Adipose tissue (tissue), 3 donors: ENCODE results near the gene PIP5KL1. TPM values are rescaled to one million over a fixed set of nuclear protein-coding genes. Genes with fewer than 3 reads are reported as not detected.

ENCODE experiments used
- H3K27ac ChIP-seq: one replicate; pipeline ENCODE4 v1.5.1; 2013; ENCODE audit warnings: low read depth, low read length
- WGBS, 3 donors: extraction: QIAGEN DNeasy Blood & Tissue Kit; methylation state at CpG; one replicate each; pipeline ENCODE4 v1.1.7; 2013; 5-methylcytosine and 5-hydroxymethylcytosine counted together
- polyA plus RNA-seq, 3 donors: library from polyadenylated mRNA; stranded (reverse); fragments of 200-250 nt; gene quantifications; one replicate each; pipeline ENCODE4 v1.2.3, GENCODE V29; 2013
- donor health status: healthy with polysubstance abuse.
- donor health status: Bipolar disorder and iron deficiency.
- donor health status: healthy.

PIP5KL1 gene
- polyA plus RNA-seq, 3 donors = 0.22 to 0.74 (median 0.74) TPM

DNA sequence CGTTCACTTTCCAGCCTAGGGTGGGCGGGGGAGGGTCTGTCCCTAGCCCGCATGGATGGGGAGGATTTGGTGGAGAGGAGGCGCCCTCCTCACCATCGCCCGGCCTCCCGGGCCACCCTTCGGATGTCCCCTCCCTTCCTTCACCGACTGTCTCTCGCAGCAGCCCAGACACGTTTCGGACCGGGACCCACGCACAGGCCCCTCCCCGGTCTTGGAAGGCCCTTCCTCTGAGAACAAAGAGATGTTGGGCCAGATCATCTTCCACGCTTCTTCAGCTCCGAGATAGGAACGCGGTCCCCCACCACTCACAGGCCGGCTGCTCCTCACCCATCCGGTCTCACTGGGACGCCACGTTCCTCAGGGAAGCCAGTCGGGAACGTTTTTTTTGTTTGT is 7.7 kb upstream of the PIP5KL1 start:
- 41 to 49% (median 48%) methylated on average over 25 of the region's 25 CpGs for WGBS, 3 donors
- H3K27ac ChIP-seq = no peak overlapping the region

DNA sequence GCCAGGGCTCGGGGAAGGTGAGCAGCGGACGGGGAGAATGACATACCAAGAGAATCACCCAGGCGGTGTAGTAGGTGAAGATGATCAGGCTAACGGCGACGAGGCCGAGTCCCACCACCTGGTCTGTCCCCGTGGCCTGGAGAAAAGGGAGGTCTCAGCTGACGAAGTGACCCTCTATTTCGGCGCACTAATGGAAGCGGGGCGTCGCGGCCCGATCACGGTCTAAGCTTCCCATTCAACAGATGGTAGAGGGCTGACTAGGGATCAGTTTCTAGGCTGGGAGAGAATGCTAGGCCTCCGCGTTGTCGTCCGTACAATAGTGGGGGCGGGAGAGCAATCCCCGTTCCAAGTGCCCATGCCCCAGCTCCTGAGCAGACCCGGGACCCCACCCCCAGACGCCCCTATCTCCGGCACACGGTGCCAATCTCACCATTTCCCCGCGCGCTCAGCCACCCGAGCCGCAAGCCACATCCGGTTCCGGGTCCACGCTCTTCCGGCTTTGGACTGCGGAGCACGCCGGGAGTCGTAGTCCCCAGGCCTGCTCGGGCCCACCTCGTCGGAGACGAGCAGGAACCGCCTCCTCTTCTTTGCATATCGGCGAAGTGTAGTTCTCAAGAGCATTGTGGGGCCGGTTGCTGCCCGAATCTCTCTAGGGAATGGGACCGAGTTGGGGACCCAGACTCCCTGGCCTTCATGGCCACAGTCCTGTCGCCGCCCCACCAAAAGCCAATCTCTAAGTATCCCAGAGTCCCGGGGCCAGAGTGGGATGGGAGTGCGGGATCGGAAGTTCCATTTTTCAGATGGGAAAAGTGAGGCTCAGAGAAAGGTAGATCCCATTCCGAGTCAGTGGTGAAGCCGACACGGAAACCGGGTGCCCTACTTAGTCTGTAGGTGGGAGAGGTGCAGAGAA is 7.1 kb upstream of the PIP5KL1 start, which contains the start of gene DPM2:
Gene DPM2 (minus strand): TSS at position 467 of the 910 bp plus-strand sequence. CDS start 34 bp downstream, at position 433.
- H3K27ac ChIP-seq = no peak within 1 kb of the TSS
- WGBS, 3 donors = 5 to 6% (median 6%) methylated on average over 56 to 60 of the region's 60 CpGs

DNA sequence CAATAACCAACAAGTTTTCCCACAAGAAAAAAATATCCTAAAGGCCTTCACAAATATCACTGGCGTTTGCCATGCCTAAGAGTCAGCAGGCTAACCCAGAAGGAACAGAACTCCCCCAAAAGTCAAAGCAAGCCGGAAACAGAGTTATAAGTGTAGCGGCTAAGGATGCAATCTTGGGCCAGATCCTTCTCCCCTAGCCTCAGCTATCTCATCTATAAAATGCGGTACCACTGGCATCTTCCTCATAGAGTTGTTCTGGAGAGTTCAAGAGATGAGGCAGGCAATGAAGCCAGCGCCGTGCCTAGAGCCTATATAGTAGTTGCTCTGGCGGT is 6.4 kb upstream of the PIP5KL1 start:
- 4 to 14% (median 8%) methylated on average over 7 of the region's 7 CpGs for WGBS, 3 donors
- H3K27ac ChIP-seq = no peak overlapping the region

GRCh38 chr9:127936347-127936852 is 5.8 kb upstream of the PIP5KL1 start:
- no peak overlapping the region for H3K27ac ChIP-seq
- 73 to 76% (median 73%) methylated on average over 14 of the region's 14 CpGs for WGBS, 3 donors

GRCh38 chr9:127935765-127936221 is 5.2 kb upstream of the PIP5KL1 start:
- 79 to 85% (median 81%) methylated on average over 4 of the region's 4 CpGs for WGBS, 3 donors
- no peak overlapping the region for H3K27ac ChIP-seq

DNA sequence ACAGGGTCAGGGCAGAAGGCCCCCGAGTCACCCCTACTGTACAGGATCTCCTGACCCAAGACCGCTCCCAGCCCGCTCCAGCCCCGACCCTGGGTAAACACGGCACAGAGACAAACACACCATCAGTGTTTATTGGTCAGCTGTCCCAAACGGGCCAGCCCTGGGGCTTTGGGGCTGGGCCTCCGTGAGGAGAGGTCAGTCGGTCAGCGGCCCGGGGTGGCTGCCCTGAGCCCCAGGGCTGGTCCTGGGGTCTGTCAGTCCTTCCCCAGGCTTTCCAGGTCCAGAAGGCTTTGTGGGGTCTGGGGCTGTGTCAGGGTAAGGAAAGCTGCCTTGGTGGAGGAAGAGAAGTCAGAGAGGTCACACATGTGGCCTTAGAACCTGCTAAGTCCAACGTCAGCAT is 4.4 kb upstream of the PIP5KL1 start:
- H3K27ac ChIP-seq = no peak overlapping the region
- 70 to 82% (median 72%) methylated on average over 11 of the region's 11 CpGs for WGBS, 3 donors

DNA sequence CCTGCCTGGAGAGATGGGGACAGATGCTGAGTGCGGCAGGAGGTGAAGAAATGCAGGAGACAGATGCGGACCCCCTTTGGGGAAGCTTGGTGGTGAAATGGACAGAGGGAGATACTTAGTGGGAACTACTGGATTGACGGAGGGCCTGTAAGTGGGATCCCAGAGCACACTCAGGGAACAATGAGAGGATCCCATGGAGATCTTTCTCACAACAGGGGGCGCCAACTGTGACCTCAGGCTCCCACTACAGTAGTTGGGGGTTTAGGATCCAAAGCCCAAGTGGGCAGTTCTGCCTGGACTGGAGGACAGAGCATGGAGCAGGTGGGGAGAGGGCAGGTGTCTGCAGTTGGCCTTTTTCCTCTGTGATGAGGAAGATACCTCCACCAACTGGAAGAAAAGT is 3.7 kb upstream of the PIP5KL1 start:
- no peak overlapping the region for H3K27ac ChIP-seq
- WGBS, 3 donors = 92 to 95% (median 93%) methylated on average over 4 of the region's 4 CpGs

GRCh38 chr9:127931092-127931881 is 710 bp upstream of the PIP5KL1 start:
- no peak overlapping the region for H3K27ac ChIP-seq
- WGBS, 3 donors = 22 to 31% (median 22%) methylated on average over 18 of the region's 18 CpGs

- H3K27ac ChIP-seq = no peak overlapping the region
- WGBS, 3 donors = 72 to 80% (median 78%) methylated on average over 10 of the region's 10 CpGs
Observed at GRCh38 chr9:127929625-127929979, 975 bp downstream of the PIP5KL1 start.

DNA sequence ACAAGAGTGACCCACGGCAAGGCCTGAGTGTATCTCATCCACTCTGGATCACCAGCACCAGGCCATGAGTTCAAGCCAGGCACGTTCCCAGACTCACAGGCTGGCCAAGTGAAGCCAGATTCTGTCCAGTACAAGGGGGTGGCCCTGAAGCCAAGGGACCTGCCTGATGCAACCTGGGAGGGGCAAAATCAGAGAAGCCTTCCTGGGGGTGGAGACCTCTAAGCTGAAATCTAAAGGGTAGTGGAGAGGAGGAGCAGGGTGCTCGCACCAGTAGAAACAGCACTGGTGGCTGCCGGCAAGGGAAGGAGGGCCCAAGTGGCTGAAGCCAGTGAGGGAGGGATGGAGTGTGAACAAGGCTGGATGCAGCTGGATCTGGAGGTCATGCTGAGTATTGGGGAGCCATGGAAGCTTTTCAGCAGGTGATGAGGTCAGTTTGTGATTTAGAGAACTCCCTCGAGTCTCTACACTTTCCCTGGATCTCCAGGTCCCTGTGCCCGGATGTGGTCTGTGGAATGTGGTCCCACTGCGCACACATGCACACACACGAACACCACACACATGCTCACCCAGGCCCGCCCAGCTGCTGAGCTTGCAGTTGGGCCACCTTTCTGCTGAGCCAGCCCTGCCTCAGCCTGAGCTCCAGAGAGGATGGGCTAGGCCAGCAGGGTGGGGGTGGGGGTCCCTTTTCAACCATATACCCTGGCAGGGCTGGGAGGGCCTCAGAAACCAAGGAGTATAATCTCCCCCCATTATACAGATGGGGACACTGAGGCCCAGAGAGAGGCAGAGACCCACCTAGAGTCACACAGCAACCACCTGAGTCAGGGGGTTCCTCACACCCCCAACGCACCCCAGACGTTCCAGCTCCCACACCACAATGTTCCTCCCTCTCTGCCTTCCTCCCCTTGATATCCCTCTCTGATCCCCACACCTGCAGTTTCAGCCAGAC is 1.6 kb downstream of the PIP5KL1 start:
- WGBS, 3 donors = 76 to 77% (median 76%) methylated on average over 11 of the region's 11 CpGs
- no peak overlapping the region for H3K27ac ChIP-seq

DNA sequence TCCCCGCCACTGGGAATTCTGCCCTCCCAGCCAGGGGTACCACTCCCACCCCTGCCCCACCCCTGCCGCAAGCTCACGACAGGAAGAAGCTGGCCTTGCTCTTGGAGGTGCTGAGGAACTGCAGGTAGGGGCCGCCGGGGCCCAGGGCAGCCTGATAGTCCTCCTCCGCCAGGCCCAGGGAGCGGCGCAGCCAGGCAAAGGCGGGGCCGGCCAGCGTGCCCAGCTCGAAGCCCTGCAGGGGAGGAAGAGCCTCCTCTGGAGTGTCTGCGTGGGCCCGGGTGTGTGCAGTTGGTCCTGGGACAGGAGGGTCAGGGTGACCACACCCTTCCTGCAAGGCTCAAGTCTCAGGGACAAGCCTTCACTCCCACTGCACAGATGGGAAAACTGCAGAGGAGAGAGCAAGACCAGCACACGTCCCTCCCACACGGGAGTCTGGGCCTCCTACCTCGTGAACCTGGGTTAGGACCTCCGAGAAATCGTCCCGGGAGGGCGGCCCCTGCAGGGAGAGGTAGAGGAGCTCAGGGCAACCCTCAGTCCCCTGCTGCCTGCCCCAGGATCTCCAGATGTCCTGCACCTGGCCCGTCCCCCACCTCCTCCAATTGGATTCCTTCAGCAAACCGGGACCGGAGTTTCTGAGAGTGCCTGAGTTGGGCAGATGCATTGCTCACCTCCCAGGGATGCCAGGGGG is 2.4 kb downstream of the PIP5KL1 start:
- H3K27ac ChIP-seq = no peak overlapping the region
- WGBS, 3 donors = 18 to 29% (median 20%) methylated on average over 22 to 24 of the region's 24 CpGs

DNA sequence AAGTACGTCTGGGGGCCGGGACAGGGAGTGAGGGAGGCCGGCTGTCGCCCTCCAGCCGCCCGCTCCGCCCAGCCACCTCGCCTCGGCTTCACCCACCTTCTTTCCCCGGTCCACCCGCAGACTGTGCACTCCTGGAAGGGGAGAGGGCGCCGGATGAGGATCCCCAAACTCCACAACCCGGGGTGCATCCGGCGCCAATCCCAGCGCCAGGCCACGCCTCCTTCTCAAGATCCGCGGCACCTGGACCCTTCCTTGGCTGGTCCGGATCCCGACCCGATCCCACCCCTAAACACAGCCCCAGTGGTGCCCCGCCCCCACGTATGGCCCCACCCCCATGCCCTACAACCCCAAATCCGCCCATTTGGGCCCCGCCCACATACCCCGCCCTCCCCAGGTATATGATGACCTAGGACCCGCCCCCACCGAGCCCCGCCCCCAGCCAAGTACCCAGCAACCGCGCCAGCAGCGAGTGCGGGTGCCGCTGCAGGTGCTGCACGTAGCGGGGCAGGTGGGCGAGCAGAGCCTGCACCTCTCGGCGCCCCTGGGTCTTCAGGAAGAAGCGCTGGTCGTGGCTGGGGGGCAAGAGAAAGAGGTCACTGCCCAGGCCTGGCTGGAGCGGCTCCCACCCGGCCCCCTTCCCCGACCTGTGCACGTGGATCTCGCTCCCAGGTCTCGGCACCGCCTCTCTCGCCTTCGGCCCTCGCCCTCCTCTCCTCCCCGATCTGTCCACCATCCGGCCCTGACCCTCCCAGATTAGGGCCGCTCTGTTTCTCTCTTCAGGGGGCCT is 3.2 kb downstream of the PIP5KL1 start:
- H3K27ac ChIP-seq = no peak overlapping the region
- 2 to 6% (median 5%) methylated on average over 39 to 56 of the region's 56 CpGs for WGBS, 3 donors

GRCh38 chr9:127926906-127927200 is 3.7 kb downstream of the PIP5KL1 start:
- 13 to 19% (median 13%) methylated on average over 19 of the region's 19 CpGs for WGBS, 3 donors
- no peak overlapping the region for H3K27ac ChIP-seq

DNA sequence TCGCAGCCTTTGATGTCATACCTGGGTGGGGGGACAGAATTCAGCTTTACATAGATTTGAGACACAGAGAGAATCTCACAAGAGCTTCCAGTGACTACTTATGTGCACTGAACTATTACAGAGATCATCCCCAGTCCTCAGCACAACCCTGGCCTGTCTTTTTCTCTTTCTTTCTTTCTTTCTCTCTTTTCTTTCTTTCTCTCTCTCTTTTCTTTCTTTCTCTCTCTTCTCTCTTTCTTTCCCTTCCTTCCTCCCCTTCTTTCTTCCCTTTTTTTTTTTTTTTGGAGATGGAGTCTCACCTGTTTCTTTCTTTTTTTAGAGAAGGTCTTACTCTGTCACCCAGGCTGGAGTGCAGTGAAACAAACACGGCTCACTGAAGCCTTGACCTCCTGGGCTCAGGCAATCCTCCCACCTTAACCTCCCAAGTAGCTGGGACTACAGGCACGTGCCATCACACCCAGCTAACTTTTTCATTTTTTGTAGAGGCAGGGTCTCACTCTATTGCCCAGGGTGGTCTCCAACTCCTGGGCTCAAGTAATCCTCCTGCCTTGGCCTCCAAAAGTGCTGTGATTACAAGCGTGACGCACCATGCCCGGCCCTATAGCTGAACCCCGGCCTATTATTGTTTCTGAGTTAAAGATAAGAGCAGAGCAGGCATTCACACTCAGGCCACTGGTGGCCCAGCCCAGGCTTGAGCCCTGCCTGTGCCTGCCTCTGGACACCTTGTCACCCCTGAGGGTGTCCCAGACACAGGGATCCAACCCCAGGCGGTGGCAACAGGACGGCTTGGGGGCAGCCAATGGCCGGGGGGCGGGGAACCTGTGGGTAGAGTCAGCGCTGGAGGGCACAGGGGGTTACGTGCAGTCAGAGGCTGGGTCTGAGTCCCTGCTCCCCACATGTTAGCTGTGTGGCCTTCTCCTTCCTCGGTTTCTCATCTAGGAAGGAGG is 4.3 kb downstream of the PIP5KL1 start:
- 76 to 83% (median 82%) methylated on average over 13 to 14 of the region's 14 CpGs for WGBS, 3 donors
- no peak overlapping the region for H3K27ac ChIP-seq

- 89 to 92% (median 90%) methylated on average over 22 of the region's 22 CpGs for WGBS, 3 donors
- H3K27ac ChIP-seq = no peak overlapping the region
Observed at GRCh38 chr9:127924736-127925444, 5.7 kb downstream of the PIP5KL1 start.

GRCh38 chr9:127923771-127924170 is 6.8 kb downstream of the PIP5KL1 start:
- H3K27ac ChIP-seq = no peak overlapping the region
- 75 to 80% (median 76%) methylated on average over 8 of the region's 8 CpGs for WGBS, 3 donors
